SU-DHL-6 (cell line): ENCODE results near the gene EHBP1L1.

Source experiments
- H2AFZ ChIP-seq: fragments of 200-600 bp; sonication (generic); 2 replicates; pipeline ENCODE4 v1.6.1; 2014; ENCODE audit warnings: low read depth, mild to moderate bottlenecking, moderate library complexity, mixed read lengths, antibody characterized with exemption, low read length; ENCODE audit not compliant: severe bottlenecking
- H3F3A ChIP-seq: fragments of 200-600 bp; shearing (Covaris generic); 2 replicates; pipeline ENCODE4 v1.6.0; 2016; ENCODE audit warnings: antibody characterized with exemption, mild to moderate bottlenecking; ENCODE audit not compliant: insufficient read depth
- H3K27ac ChIP-seq: fragments of 200-600 bp; sonication (generic); 2 replicates; pipeline ENCODE4 v1.5.1; 2016; ENCODE audit warnings: low read depth, mild to moderate bottlenecking, low read length, moderate library complexity, mixed read lengths
- H3K27me3 ChIP-seq: fragments of 200-600 bp; sonication (generic), shearing (Covaris generic); 2 replicates; pipeline ENCODE4 v1.6.0; 2014; ENCODE audit warnings: mild to moderate bottlenecking, low read length
- H3K36me3 ChIP-seq: fragments of 200-600 bp; sonication (generic); 2 replicates; pipeline ENCODE4 v1.6.1; 2014; ENCODE audit warnings: mild to moderate bottlenecking, low read length, mixed read lengths
- H3K4me2 ChIP-seq: fragments of 300-600, 200-600 bp; shearing (Covaris generic), sonication (generic); 2 replicates; pipeline ENCODE4 v1.6.0; 2014; ENCODE audit warnings: low read length, low read depth, mild to moderate bottlenecking; ENCODE audit not compliant: poor library complexity, severe bottlenecking
- H3K4me3 ChIP-seq: fragments of 200-600 bp; sonication (generic); 2 replicates; pipeline ENCODE4 v1.5.1; 2014; ENCODE audit warnings: antibody characterized with exemption, low read length, mild to moderate bottlenecking, mixed read lengths; ENCODE audit not compliant: insufficient read depth, poor library complexity, severe bottlenecking
- H3K79me2 ChIP-seq: fragments of 200-600 bp; sonication (generic); 2 replicates; pipeline ENCODE4 v1.6.1; 2014; ENCODE audit warnings: mild to moderate bottlenecking, low read length, moderate library complexity; ENCODE audit not compliant: insufficient read depth
- H3K9ac ChIP-seq: fragments of 200-600 bp; sonication (generic); 2 replicates; pipeline ENCODE4 v1.7.0; 2014; ENCODE audit warnings: mild to moderate bottlenecking, low read length
- H3K9me2 ChIP-seq: fragments of 200-600 bp; sonication (generic); replicated peaks from 2 replicates; pipeline ENCODE4 v1.6.1; 2014; ENCODE audit warnings: low read length; ENCODE audit not compliant: insufficient read depth
- H3K9me3 ChIP-seq: fragments of 200-600 bp; sonication (generic); 2 replicates; pipeline ENCODE4 v1.6.1; 2014; ENCODE audit warnings: low read length, mixed read lengths; ENCODE audit not compliant: insufficient read depth
- H4K20me1 ChIP-seq: fragments of 200-600 bp; sonication (generic); 2 replicates; pipeline ENCODE4 v1.6.1; 2014; ENCODE audit warnings: low read depth, mild to moderate bottlenecking, antibody characterized with exemption, low read length, moderate library complexity, mixed read lengths
- EZH2phosphoT487 ChIP-seq: fragments of 200-600 bp; sonication (generic), shearing (Covaris generic); conservative IDR thresholded peaks from 2 replicates; pipeline ENCODE4 v1.6.1; 2018; ENCODE audit warnings: mild to moderate bottlenecking, antibody characterized with exemption, low read length, moderate library complexity, mixed read lengths
- TF ChIP-seq, protein P1 (sequence below): fragments of 200-600 bp; sonication (generic); IDR thresholded peaks from one replicate; pipeline ENCODE4 v1.5.1; 2017; ENCODE audit warnings: antibody characterized with exemption, mild to moderate bottlenecking, low read length, moderate library complexity; ENCODE audit not compliant: insufficient read depth, poor library complexity, severe bottlenecking

The EHBP1L1 gene

DNA sequence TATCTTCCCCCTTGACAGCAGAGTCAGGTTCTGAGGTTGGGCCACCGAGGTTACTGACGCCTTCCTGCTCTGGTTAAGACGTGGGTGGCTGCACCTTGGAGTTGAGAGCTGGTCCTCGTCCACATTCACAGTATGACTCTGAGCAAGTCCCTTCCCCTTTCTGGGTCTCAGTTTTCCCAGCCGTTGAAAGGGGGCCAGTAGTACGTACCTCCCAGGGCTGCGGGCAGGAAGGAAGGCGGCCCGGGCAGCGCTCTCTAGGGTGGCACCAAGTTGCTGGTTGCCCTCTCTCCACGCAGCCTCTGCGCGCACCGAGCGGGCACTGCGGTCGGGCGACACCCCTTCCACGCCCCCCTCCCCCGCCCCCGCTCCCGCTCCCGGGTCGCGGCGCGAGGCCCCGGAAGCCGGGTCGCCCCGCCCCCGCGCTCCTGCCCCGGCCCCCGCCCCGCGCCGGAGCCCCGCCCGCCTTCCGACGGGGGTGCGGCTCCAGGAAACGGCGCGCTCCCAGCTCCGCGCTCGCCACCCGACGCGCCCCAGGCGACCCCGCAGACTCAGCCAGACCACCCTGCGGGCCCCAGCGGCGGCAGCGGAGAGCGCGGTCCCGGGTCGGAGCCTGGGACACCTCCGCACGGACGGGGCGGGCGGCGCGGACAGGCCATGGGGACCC is at the start of gene EHBP1L1:
EHBP1L1 (plus strand) TSS at position 486 of the 664 bp plus-strand sequence. CDS start 250 bp downstream, outside the sequence.
- Histone ChIP-seq H3K9ac (peak within 1 kb of the TSS; percentile 84), H3K79me2 (peaks cover 3% of the 10 kb centered on the region; the same call in 1 of the 2 replicates), H3K9me3 (no peaks in the 10 kb centered on the region), H3F3A (peaks cover 11% of the 10 kb centered on the region), H3K9me2 (no peaks in the 10 kb centered on the region), H3K36me3 (no peaks in the 10 kb centered on the region), H3K27me3 (no peaks in the 10 kb centered on the region), H4K20me1 (no peaks in the 10 kb centered on the region), H2AFZ (peak within 1 kb of the TSS; percentile 31), H3K27ac (peak within 1 kb of the TSS; percentile 74), H3K4me2 (peak within 1 kb of the TSS; percentile 73), H3K4me3 (peak within 1 kb of the TSS; percentile 62)
- TF ChIP-seq EZH2phosphoT487, result no peak
- TF ChIP-seq, protein P1, sequence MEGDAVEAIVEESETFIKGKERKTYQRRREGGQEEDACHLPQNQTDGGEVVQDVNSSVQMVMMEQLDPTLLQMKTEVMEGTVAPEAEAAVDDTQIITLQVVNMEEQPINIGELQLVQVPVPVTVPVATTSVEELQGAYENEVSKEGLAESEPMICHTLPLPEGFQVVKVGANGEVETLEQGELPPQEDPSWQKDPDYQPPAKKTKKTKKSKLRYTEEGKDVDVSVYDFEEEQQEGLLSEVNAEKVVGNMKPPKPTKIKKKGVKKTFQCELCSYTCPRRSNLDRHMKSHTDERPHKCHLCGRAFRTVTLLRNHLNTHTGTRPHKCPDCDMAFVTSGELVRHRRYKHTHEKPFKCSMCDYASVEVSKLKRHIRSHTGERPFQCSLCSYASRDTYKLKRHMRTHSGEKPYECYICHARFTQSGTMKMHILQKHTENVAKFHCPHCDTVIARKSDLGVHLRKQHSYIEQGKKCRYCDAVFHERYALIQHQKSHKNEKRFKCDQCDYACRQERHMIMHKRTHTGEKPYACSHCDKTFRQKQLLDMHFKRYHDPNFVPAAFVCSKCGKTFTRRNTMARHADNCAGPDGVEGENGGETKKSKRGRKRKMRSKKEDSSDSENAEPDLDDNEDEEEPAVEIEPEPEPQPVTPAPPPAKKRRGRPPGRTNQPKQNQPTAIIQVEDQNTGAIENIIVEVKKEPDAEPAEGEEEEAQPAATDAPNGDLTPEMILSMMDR, result no peak

- H3K9me2 ChIP-seq, result no peaks in the 10 kb centered on the region
- H4K20me1 ChIP-seq, result no peaks in the 10 kb centered on the region
- H3K27me3 ChIP-seq, result no peaks in the 10 kb centered on the region
- peaks cover 5% of the 10 kb centered on the region; the same call in 1 of the 2 replicates for H3K79me2 ChIP-seq
- no peak overlapping the region for H3K4me3 ChIP-seq
- no peak overlapping the region for H3K9ac ChIP-seq
- no peaks in the 10 kb centered on the region for H3K9me3 ChIP-seq
- H2AFZ ChIP-seq, result no peak overlapping the region
- no peak for TF ChIP-seq EZH2phosphoT487
- TF ChIP-seq, protein P1, result no peak
- H3K36me3 ChIP-seq, result no peaks in the 10 kb centered on the region
- H3K27ac ChIP-seq, result no peak overlapping the region
- no peaks in the 10 kb centered on the region; the same call in 1 of the 2 replicates for H3F3A ChIP-seq
- no peak overlapping the region for H3K4me2 ChIP-seq
These were observed 49.1 kb upstream of the EHBP1L1 start for GRCh38 chr11:65526744-65527143.

DNA sequence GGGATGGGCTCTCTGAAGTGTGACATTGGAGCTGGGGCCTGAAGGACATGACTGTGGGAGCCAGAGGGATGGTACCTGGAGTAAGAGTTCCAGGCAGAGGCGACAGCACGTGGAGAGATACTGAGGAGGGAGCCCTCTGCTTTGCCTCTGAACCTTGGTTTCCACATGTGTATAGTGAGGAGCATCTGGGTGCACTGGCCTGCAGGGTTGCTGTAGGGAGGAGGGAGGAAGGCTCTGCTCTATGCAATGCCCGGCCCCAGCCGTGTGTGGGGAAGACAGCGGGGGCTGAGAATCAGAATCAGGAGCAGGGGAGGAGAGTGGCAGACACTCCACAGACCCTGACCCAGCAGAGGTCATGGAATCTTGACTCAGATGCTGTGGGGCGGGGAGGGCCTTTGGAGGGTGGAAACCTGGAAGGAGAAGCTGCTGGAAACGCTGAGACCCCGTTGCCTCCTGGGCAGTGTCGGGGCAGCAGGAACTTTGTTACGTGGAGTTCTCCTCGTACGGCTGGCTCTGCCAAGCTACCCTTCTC is 47.0 kb upstream of the EHBP1L1 start:
- no peaks in the 10 kb centered on the region for H3K9me3 ChIP-seq
- peaks cover 5% of the 10 kb centered on the region; the same call in 1 of the 2 replicates for H3K79me2 ChIP-seq
- no peak overlapping the region for H3K27ac ChIP-seq
- no peaks in the 10 kb centered on the region for H3K27me3 ChIP-seq
- no peak overlapping the region for H3K4me3 ChIP-seq
- H4K20me1 ChIP-seq, result no peaks in the 10 kb centered on the region
- no peak overlapping the region for H3K4me2 ChIP-seq
- no peak overlapping the region for H2AFZ ChIP-seq
- no peaks in the 10 kb centered on the region for H3K9me2 ChIP-seq
- no peak overlapping the region for H3K9ac ChIP-seq
- no peaks in the 10 kb centered on the region for H3K36me3 ChIP-seq
- no peaks in the 10 kb centered on the region for H3F3A ChIP-seq
- no peak for TF ChIP-seq EZH2phosphoT487
- TF ChIP-seq, protein P1, result no peak
